Smooth muscle cell (in vitro differentiated cells): ENCODE results near the gene TRIM9. TPM values are rescaled to one million over a fixed set of nuclear protein-coding genes. Genes with fewer than 3 reads are reported as not detected.
A peak's percentile ranks its signal among the peaks of the same experiment; 100 is the strongest.

ENCODE experiments used
- DNase-seq: peaks from one replicate; lab custom pipeline; 2025; ENCODE audit not compliant: unreplicated experiment; lab: John Stamatoyannopoulos, UW
- H2AFZ ChIP-seq: fragments of 200-600 bp; sonication (generic); 2 replicates; pipeline ENCODE4 v1.6.0; 2016; ENCODE audit warnings: antibody characterized with exemption, low read depth, mild to moderate bottlenecking
- H3F3A ChIP-seq: fragments of 200-600 bp; sonication (generic); 2 replicates; pipeline ENCODE4 v1.6.0; 2017; ENCODE audit warnings: antibody characterized with exemption, low read depth
- H3K27ac ChIP-seq: fragments of 200-600 bp; sonication (generic); 2 replicates; pipeline ENCODE4 v1.5.1; 2016; ENCODE audit warnings: low read depth, mild to moderate bottlenecking
- H3K27me3 ChIP-seq: fragments of 200-600 bp; sonication (generic); 2 replicates; pipeline ENCODE4 v1.6.1; 2016; ENCODE audit warnings: low read depth, mild to moderate bottlenecking
- H3K36me3 ChIP-seq: fragments of 200-600 bp; sonication (generic); 2 replicates; pipeline ENCODE4 v1.5.1; 2016; ENCODE audit warnings: low read depth
- H3K4me1 ChIP-seq: fragments of 200-600 bp; sonication (generic); 2 replicates; pipeline ENCODE4 v1.5.1; 2016; ENCODE audit warnings: low read depth
- H3K4me2 ChIP-seq: fragments of 200-600 bp; sonication (generic); 2 replicates; pipeline ENCODE4 v1.6.0; 2016; ENCODE audit warnings: mild to moderate bottlenecking
- H3K4me3 ChIP-seq: fragments of 200-600 bp; sonication (generic); 2 replicates; pipeline ENCODE4 v1.5.1; 2016; ENCODE audit warnings: mild to moderate bottlenecking
- H3K79me2 ChIP-seq: fragments of 200-600 bp; sonication (generic); 2 replicates; pipeline ENCODE4 v1.6.0; 2016; ENCODE audit warnings: low read depth, mild to moderate bottlenecking
- H3K9ac ChIP-seq: fragments of 200-600 bp; sonication (generic); 2 replicates; pipeline ENCODE4 v1.6.0; 2016; ENCODE audit warnings: low read depth
- H3K9me3 ChIP-seq: fragments of 200-600 bp; sonication (generic); replicated peaks from 2 replicates; pipeline ENCODE4 v1.5.1; 2016; ENCODE audit warnings: low read depth
- H4K20me1 ChIP-seq: fragments of 200-600 bp; sonication (generic); 2 replicates; pipeline ENCODE4 v1.6.0; 2016; ENCODE audit warnings: low read depth
- WGBS: methylation state at CpG from one replicate; pipeline ENCODE4 v1.1.7; 2016; ENCODE audit warnings: low lambda C conversion rate; 5-methylcytosine and 5-hydroxymethylcytosine counted together
- polyA plus RNA-seq: library from polyadenylated mRNA; unstranded; fragments of >200 nt; fragmentation: Nextera tagmentation; extraction: Ambion mirVana; gene quantifications from 2 replicates; pipeline ENCODE4 v1.2.1, GENCODE V29; 2016
- total RNA-seq: library from RNA; depleted of rRNA; stranded (reverse); fragments of >200 nt; gene quantifications from 2 replicates; pipeline ENCODE4 v1.2.3, GENCODE V29; 2014
- TF ChIP-seq, protein P1 (sequence below): fragments of 200-600 bp; sonication (generic); IDR thresholded peaks from 2 replicates; pipeline ENCODE4 v1.5.1; 2017; ENCODE audit warnings: borderline replicate concordance, mild to moderate bottlenecking, antibody characterized with exemption; ENCODE audit not compliant: insufficient read depth, poor library complexity, severe bottlenecking

TRIM9 gene
- total and polyA plus RNA-seq, 2 experiments from 2014 or later, result 0.57 to 1.5 TPM

DNA sequence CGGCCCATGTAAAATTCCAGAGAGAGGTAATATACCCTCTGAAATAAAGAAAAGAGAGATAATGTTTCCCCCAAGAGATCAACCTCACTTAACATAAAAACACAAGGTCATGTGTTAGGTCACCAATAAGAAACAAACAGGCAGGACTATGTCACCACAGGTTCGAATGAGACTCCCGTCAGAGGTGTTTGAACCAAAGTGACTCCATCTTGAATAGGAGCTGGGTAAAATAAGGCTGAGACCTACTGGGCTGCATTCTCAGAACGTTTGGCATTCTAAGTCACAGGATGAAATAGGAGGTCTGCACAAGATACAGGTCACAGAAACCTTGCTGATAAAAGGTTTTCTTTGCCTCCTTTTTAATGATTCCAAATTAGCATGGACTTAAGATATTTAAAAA is 157.1 kb downstream of the TRIM9 start:
- Histone ChIP-seq H4K20me1 (no peaks in the 10 kb centered on the region), H3K27me3 (no peaks in the 10 kb centered on the region), H3K27ac (no peak overlapping the region), H3K9me3 (no peaks in the 10 kb centered on the region), H3F3A (no peaks in the 10 kb centered on the region), H3K4me1 (peaks cover 18% of the 10 kb centered on the region), H3K36me3 (no peaks in the 10 kb centered on the region), H2AFZ (no peak overlapping the region), H3K4me2 (peak overlapping the region; percentile 5), H3K9ac (no peak overlapping the region), H3K79me2 (no peaks in the 10 kb centered on the region), H3K4me3 (no peak overlapping the region)
- 86% methylated on average over 4 of the region's 4 CpGs for WGBS
- DNase-seq, result no peak
- TF ChIP-seq, protein P1, sequence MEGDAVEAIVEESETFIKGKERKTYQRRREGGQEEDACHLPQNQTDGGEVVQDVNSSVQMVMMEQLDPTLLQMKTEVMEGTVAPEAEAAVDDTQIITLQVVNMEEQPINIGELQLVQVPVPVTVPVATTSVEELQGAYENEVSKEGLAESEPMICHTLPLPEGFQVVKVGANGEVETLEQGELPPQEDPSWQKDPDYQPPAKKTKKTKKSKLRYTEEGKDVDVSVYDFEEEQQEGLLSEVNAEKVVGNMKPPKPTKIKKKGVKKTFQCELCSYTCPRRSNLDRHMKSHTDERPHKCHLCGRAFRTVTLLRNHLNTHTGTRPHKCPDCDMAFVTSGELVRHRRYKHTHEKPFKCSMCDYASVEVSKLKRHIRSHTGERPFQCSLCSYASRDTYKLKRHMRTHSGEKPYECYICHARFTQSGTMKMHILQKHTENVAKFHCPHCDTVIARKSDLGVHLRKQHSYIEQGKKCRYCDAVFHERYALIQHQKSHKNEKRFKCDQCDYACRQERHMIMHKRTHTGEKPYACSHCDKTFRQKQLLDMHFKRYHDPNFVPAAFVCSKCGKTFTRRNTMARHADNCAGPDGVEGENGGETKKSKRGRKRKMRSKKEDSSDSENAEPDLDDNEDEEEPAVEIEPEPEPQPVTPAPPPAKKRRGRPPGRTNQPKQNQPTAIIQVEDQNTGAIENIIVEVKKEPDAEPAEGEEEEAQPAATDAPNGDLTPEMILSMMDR, result no peak

DNA sequence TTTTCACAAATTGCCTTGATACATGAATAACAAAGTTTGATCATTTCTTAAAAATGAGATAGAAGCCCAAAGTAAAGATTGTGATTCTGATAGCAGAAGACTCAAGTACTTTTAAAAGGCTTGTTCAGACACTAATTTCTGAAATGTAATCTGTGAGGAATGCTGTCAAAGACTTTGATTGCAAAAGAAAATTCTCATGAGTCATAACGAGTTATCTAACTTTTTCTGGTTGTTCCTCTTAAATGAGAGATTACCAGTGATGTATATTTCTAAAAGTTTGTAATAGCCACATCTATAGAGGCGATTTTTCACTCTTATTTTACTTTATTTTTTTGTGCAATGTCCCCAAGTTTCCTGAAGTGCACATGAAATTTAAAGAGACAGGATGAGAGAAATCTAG is 157.6 kb downstream of the TRIM9 start:
- Histone ChIP-seq H3K79me2 (no peaks in the 10 kb centered on the region), H2AFZ (no peak overlapping the region), H3K9ac (no peak overlapping the region), H3K27ac (peak overlapping the region; percentile 63), H3F3A (no peaks in the 10 kb centered on the region), H3K9me3 (no peaks in the 10 kb centered on the region), H3K4me3 (no peak overlapping the region), H3K27me3 (no peaks in the 10 kb centered on the region), H3K4me1 (peaks cover 21% of the 10 kb centered on the region), H4K20me1 (no peaks in the 10 kb centered on the region), H3K36me3 (no peaks in the 10 kb centered on the region), H3K4me2 (peak overlapping the region; percentile 5)
- DNase-seq, result no peak
- WGBS, result 31% methylated on average over 2 of the region's 2 CpGs
- TF ChIP-seq, protein P1, result no peak

GRCh38 chr14:50936882-50937281 is 158.0 kb downstream of the TRIM9 start:
- Histone ChIP-seq H3K36me3 (no peaks in the 10 kb centered on the region), H3K9me3 (no peaks in the 10 kb centered on the region), H3K79me2 (no peaks in the 10 kb centered on the region), H3K27ac (peak overlapping the region; percentile 63), H4K20me1 (no peaks in the 10 kb centered on the region), H2AFZ (no peak overlapping the region), H3K4me3 (no peak overlapping the region), H3K9ac (no peak overlapping the region), H3K4me2 (peak overlapping the region; percentile 5), H3F3A (no peaks in the 10 kb centered on the region), H3K27me3 (no peaks in the 10 kb centered on the region), H3K4me1 (peaks cover 21% of the 10 kb centered on the region)
- TF ChIP-seq, protein P1, result no peak
- 91% methylated on average over 2 of the region's 2 CpGs for WGBS
- no peak for DNase-seq

GRCh38 chr14:50936016-50936340 is 158.9 kb downstream of the TRIM9 start:
- Histone ChIP-seq H3K79me2 (no peaks in the 10 kb centered on the region), H3K36me3 (no peaks in the 10 kb centered on the region), H3K27ac (no peak overlapping the region), H3K4me1 (peaks cover 21% of the 10 kb centered on the region), H3F3A (no peaks in the 10 kb centered on the region), H3K4me3 (no peak overlapping the region), H3K9ac (no peak overlapping the region), H4K20me1 (no peaks in the 10 kb centered on the region), H3K9me3 (no peaks in the 10 kb centered on the region), H2AFZ (no peak overlapping the region), H3K4me2 (no peak overlapping the region), H3K27me3 (no peaks in the 10 kb centered on the region)
- WGBS, result 45% methylated on average over 2 of the region's 2 CpGs
- DNase-seq, result no peak
- TF ChIP-seq, protein P1, result no peak
